Activated T-helper 1 cell treated with Interleukin-2 at 50 U/mL for 16 hours (primary cell): ENCODE data around the gene DMKN.
A peak's percentile ranks its signal among the peaks of the same experiment; 100 is the strongest.

Experiments used
- DNase-seq: peaks from one replicate; pipeline ENCODE4 v3.0.0-alpha.2; 2020; ENCODE audit warnings: low read depth

The DMKN gene, protein sequence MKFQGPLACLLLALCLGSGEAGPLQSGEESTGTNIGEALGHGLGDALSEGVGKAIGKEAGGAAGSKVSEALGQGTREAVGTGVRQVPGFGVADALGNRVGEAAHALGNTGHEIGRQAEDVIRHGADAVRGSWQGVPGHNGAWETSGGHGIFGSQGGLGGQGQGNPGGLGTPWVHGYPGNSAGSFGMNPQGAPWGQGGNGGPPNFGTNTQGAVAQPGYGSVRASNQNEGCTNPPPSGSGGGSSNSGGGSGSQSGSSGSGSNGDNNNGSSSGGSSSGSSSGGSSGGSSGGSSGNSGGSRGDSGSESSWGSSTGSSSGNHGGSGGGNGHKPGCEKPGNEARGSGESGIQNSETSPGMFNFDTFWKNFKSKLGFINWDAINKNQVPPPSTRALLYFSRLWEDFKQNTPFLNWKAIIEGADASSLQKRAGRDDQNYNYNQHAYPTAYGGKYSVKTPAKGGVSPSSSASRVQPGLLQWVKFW

DNA sequence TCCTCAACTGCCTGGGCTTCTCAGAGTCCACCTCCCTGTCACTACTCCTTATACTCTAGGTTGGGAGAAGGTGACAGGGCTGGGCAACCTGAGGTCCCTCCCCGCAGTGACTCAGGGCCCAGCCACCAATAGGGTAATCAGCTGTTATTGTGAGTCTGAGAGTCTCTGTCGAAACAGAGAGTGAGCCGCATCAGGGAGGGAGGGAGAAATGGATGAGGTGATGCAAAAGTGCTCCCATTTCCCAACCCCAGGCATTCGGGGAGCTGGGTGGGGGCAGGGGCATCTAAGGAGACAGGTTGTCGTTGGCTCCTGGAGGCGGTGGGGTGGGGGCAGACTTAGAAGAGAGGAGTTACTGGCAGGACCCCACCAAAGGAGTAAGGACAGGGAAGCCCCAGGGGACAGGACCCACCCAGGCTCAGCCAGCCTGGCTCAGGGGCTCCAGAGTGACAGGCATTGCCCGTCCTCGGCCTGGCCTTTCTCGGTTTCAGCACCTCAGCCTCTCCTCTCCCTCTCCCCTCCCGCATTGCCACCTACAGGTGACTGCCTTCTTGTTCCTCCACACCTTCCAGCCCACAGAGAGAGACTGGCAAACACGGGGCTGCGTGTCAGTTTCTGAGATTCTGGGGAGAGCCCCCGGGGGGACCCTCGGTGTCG lies at the start of gene DMKN:
TSS of gene DMKN (minus strand) at position 22 of the 654 bp plus-strand sequence. CDS start 174 bp downstream, outside the sequence.
- DNase-seq, result no peak

DNA sequence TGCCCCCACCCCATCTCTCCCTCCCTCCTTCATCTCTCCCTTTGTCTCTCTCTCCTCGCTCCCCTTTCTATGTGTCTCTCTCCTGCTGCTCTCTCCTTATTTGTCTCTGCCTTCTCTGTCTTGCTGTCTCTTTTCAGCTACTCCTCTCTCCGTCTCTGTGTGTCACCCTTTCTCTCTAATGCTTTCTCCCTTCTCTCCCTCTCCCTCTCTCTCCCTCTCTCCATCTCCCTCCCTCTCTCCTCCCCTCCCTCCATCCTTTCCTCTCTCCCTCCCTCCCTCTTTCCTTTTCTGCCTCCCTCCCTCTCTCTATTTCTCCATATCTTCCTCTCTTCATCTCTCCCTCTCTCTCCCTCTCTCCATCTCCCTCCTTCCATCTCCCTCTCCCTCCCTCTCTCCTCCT lies 49.3 kb upstream of the DMKN start:
- DNase-seq, result no peak

- no peak for DNase-seq
Observed at GRCh38 chr19:35562336-35562735, 48.9 kb upstream of the DMKN start.

DNA sequence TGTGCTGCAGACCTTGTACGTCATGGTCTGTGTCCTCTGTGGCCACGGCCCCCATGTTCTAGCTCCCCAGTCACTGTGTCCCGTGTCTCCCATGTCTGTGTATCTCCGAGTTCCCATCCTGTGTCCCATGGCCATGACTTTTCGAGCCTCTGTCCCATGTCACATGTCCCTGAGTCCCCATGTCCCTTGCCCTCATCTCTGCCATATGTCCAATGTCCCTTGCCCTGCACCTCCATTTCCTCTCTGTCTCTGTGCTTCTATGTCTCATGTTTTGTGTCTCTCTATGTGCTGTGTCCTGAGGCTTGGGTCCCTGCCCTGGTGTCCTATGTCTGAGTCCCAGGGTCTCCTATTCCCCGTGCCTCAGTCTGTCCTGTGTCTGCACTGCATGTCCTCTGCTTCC lies 48.0 kb upstream of the DMKN start:
- no peak for DNase-seq

- DNase-seq, result no peak
Observed at GRCh38 chr19:35560677-35561076, 47.2 kb upstream of the DMKN start.

- no peak for DNase-seq
Observed at GRCh38 chr19:35560271-35560670, 46.8 kb upstream of the DMKN start.

- no peak for DNase-seq
Observed at GRCh38 chr19:35559781-35560180, 46.3 kb upstream of the DMKN start.

GRCh38 chr19:35559281-35559659 lies 45.8 kb upstream of the DMKN start:
- DNase-seq, result no peak

- no peak for DNase-seq
Observed at GRCh38 chr19:35558400-35559280, 45.2 kb upstream of the DMKN start.

DNA sequence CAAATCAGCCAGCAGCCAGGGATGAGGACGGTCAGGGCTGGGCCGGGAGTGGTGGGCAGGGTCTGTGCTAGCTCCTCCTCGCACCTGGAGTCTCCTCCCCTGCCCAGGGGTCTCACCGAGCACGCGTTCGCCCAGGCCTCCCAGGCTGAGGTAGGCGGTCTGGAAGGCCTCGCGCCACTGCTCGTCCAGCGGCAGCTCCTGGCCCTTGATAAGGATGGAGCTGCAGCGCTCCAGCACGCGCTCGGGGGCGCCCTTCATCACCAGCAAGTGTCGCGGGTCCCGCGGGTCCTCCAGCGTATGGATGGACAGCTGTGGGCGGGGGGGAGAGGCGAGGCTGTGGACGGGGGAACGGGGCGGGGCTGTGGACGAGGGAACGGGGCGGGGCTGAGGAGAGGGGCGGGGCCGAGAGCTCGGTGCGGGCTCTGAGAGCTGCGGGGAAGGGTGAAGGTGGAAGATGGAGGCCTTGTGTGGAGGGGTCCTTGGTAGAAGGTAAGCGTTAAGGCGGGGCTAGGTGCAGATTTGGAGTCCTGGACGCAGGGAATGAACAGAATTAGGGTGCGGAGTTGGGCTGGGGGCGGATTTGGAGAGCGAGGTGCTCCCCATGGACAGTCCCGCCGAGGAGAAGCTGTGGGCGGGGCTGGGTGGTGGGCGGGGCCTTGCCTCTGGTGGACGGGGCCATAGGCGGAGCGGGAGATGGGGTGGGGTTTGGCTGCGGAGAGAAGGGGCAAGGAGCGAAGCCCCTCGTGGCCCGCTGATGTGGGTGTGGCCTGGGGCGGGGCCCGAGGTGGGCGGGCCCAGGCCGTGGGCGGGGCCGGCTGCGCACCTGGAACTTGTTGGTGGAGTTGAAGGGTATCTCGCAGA lies 44.3 kb upstream of the DMKN start:
- peak; percentile 23 for DNase-seq

DNA sequence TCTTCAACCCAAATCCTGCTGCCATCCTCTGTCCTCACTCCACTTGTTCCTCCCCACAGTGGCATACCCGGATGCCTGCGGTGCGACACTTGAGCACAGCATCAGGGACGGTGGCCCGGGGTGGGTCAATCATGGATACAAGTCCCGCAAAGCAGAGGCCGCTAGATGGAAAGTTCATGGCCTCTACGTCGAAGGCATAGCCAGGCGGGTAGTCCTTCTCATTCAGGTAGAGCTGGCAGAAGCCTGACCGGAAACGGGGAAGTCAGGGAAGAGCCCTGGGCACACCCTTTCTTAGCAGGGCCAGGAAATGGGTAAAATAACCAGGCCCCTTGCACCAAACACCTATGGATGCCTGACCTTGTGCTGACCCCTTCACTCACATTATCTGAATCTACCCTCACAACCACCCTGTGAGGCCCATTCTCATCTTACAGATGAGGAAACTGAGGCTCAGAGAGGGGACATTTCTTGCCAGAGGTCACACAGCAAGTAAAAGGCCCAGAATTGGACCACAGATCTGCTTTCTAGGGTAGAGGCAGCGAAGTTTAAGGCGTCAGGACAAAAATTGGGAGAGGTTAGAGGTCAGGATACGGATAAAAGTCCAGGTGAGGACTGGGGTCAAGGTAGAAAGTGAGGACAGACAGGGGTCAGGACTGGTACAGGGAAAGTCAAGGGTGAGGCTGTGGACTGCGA lies 43.5 kb upstream of the DMKN start:
- no peak for DNase-seq

DNA sequence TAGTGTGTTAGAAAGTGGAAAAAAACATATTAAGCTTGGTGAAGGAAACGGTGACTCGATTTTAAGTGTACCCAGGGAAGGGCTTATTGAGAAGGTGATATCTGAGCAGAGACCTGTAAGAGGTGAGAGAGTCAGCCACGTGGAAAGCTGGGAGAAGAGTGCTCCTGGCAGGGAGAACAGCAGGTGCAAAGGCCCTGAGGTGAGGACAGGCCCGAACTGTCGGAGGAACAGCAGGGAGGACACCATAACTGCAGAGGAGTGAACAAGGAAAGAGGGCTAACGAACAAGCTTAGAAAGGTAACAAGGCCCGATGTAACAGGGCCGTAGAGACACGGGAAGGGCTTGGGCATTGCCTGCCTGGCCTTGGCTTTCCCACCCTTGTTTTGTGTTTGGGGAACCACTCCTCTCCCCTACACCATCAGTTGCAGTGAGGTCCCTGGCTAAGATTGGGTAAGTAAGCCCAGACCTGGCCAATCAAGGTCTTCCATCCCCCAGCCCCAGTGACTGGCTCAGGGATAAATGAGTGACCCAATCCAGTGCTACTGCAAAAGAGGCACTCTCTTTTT lies 42.7 kb upstream of the DMKN start:
- no peak for DNase-seq

- DNase-seq, result no peak
Observed at GRCh38 chr19:35555301-35556005, 42.0 kb upstream of the DMKN start.

GRCh38 chr19:35554076-35554475 lies 40.6 kb upstream of the DMKN start:
- no peak for DNase-seq

DNA sequence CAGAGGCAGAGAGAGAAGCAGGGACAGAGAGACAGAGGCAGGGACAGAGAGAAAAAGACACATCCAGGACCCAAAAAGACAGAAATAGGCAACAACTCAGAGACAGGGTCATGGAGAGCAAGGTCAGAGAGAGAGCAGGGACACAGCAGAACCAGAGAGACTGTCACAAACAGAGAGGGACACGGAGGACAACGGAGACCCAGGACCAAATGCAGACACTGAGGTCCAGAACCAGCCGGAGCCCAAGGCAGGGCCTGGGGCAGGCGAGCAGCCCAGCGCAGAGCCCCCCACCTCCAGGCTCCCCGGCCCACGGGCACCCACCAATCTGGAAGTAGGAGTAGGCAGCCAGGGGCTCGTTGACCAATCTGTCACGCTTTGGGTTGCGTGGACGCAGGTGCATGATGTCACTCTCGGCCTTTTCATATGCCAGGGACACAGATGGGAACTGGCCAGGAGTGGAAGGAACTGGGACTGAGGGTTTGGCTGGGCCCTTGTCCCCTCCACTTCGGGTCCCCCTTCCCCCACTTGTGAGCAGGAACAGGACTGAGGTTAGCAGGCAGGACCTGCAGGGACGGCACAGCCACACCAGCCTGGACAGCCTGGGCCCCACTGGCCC lies 40.0 kb upstream of the DMKN start:
- DNase-seq, result no peak

- DNase-seq, result no peak
Observed at GRCh38 chr19:35552534-35553384, 39.3 kb upstream of the DMKN start.

GRCh38 chr19:35551091-35551810 lies 37.8 kb upstream of the DMKN start:
- no peak for DNase-seq
